Colonic mucosa (tissue), 4 donors: ENCODE data around the gene ZMYND8. TPM values are rescaled to one million over a fixed set of nuclear protein-coding genes. Genes with fewer than 3 reads are reported as not detected.

Source experiments
- DNase-seq: peaks from one replicate; pipeline ENCODE4 v3.0.0-alpha.2; 2020
- H3K27ac ChIP-seq: fragments of 200-600 bp; one replicate; pipeline ENCODE4 v1.8.0; 2021
- H3K27me3 ChIP-seq: fragments of 200-600 bp; one replicate; pipeline ENCODE4 v1.8.0; 2021
- H3K36me3 ChIP-seq: fragments of 200-600 bp; one replicate; pipeline ENCODE4 v1.8.0; 2021
- H3K4me1 ChIP-seq: fragments of 200-600 bp; one replicate; pipeline ENCODE4 v1.8.0; 2021; ENCODE audit warnings: mild to moderate bottlenecking
- H3K4me3 ChIP-seq: fragments of 200-600 bp; one replicate; pipeline ENCODE4 v1.8.0; 2021
- H3K9ac ChIP-seq, 2 donors: one replicate each; pipeline ENCODE4 v1.7.0; 2013; ENCODE audit warnings: control low read depth in 2 of 2, low read depth in 2 of 2, low read length in 2 of 2
- H3K9me3 ChIP-seq: fragments of 200-600 bp; one replicate; pipeline ENCODE4 v1.8.0; 2021
- CTCF ChIP-seq: fragments of 200-600 bp; IDR thresholded peaks from one replicate; pipeline ENCODE4 v1.8.0; 2022; ENCODE audit warnings: antibody characterized with exemption, mild to moderate bottlenecking
- intact Hi-C: fragments of 100-400 bp; cut with DNase I; formaldehyde crosslinking; loops from one replicate; pipeline ENCODE4 v1.14.1; 2022
- total RNA-seq, 2 donors: library from RNA; stranded (reverse); fragmentation: NEBNext Ultra II Directional in 1 of 2; extraction: Animal tissue kit (Norgen Biotek cat#: 25700) in 1 of 2; gene quantifications; one replicate each; pipeline ENCODE4 v1.2.1, GENCODE V29; 2021
- donor health status: healthy.
- donor health status: DM: no; HTN: no; CAD: no.
- donor health status: DM: no; HTN: no; CAD: no.

Gene ZMYND8
- total RNA-seq, 2 donors from 2014 or later: 45.4 to 53.1 TPM

- no peaks in the 10 kb centered on the region for H3K27me3 ChIP-seq
- H3K4me3 ChIP-seq: no peak overlapping the region
- H3K27ac ChIP-seq: peak overlapping the region; percentile 99
- no peaks in the 10 kb centered on the region for H3K9me3 ChIP-seq
- no peak for DNase-seq
- peaks cover 46% of the 10 kb centered on the region for H3K4me1 ChIP-seq
- TF ChIP-seq CTCF: no peak
- H3K36me3 ChIP-seq: no peaks in the 10 kb centered on the region
- intact Hi-C loops: loop anchor here (2.0 kb wide), 1 partner anchor 43 kb away; no protein-coding TSS in a partner anchor
- H3K9ac ChIP-seq: peak overlapping the region; percentile 59 to 98
Measured at GRCh38 chr20:47359530-47360296, 3.2 kb upstream of the ZMYND8 start.

DNA sequence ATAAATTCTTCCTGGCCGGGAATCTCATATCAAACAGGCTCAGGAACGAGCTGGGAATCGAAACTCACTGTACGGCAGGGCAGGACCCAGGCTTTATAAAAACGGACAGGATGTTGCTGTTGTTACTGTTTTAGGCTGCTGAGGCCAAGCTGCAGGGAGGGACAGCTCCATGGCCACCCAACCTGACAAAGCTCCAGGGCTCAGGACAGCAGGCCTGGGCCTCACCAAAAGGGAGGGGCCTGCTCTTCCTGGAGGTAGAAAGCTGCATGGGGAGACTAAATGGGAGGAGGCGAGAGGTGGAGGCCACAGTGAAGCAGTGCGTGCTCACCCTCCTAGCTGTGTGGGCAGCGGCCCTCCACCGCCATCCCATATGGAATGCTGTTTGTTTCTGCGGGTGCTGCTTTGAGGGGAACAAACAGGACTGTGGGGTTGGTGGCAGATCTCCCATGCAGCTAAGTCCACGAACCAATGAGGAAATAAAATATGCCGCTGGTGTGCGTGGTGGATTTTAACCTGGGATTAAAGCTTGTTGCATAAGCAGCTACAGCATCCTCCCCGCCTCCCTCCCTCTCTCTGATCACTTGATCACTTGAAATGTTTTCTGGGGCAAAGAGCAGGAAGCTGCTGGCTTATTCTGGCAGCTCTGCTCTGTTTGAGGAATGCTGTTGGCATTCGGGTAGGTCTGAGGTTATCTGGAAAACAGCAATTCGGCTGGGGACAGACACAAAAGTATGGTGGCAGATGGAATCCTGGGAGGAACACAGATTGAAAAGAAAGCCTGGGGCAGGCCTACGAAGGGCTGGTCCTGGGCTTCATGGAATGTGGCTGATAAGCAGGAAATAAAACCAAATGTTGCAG is 2.4 kb upstream of the ZMYND8 start:
- no peak for TF ChIP-seq CTCF
- Histone ChIP-seq H3K27ac (peak overlapping the region; percentile 99), H3K36me3 (no peaks in the 10 kb centered on the region), H3K9ac (peak overlapping the region; percentile 58 to 98), H3K27me3 (no peaks in the 10 kb centered on the region), H3K9me3 (no peaks in the 10 kb centered on the region), H3K4me3 (no peak overlapping the region), H3K4me1 (peaks cover 48% of the 10 kb centered on the region)
- intact Hi-C loops: loop anchor here (2.0 kb wide), 1 partner anchor 42 kb away; no protein-coding TSS in a partner anchor
- peak; percentile 94 for DNase-seq

- peaks cover 51% of the 10 kb centered on the region for H3K4me1 ChIP-seq
- no peak for TF ChIP-seq CTCF
- no peaks in the 10 kb centered on the region for H3K27me3 ChIP-seq
- no peak for DNase-seq
- no peaks in the 10 kb centered on the region for H3K9me3 ChIP-seq
- H3K27ac ChIP-seq: peak overlapping the region; percentile 99
- H3K9ac ChIP-seq: peak overlapping the region; percentile 78 to 98
- H3K4me3 ChIP-seq: no peak overlapping the region
- intact Hi-C loops: loop anchor here (2.0 kb wide), 1 partner anchor 41 kb away; no protein-coding TSS in a partner anchor
- no peaks in the 10 kb centered on the region for H3K36me3 ChIP-seq
Measured at GRCh38 chr20:47358039-47358671, 1.7 kb upstream of the ZMYND8 start.

GRCh38 chr20:47357296-47358038 is 968 bp upstream of the ZMYND8 start:
- H3K27me3 ChIP-seq: no peaks in the 10 kb centered on the region
- H3K36me3 ChIP-seq: no peaks in the 10 kb centered on the region
- H3K9me3 ChIP-seq: no peaks in the 10 kb centered on the region
- DNase-seq: peak; percentile 95
- H3K4me3 ChIP-seq: no peak overlapping the region
- peak overlapping the region; percentile 78 to 98 for H3K9ac ChIP-seq
- no peak for TF ChIP-seq CTCF
- intact Hi-C loops: loop anchor here (2.0 kb wide), 1 partner anchor 41 kb away; no protein-coding TSS in a partner anchor
- peak overlapping the region; percentile 99 for H3K27ac ChIP-seq
- H3K4me1 ChIP-seq: peaks cover 54% of the 10 kb centered on the region

DNA sequence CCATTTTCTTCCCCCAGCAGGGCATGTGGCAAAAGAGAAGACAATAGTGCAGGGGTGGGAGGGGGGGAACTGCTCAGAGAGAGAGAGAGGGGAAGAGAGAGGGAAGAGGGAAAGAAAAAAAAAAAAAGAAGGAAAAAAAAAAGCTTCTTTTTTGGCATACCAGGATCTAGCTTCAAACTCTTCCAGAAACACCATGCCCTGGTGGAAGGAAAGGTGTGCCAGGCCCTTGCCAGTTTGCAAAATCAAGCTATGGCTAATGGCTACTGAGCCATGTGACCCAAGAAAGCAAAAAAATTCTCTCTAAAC is 326 bp downstream of the ZMYND8 start:
- intact Hi-C loops: no loop called here
- peak overlapping the region; percentile 13 to 98 for H3K9ac ChIP-seq

More for the DNA sequence above, 326 bp downstream of the ZMYND8 start:
- DNase-seq: no peak
- H3K9me3 ChIP-seq: no peaks in the 10 kb centered on the region
- H3K27ac ChIP-seq: peak overlapping the region; percentile 99
- H3K27me3 ChIP-seq: no peaks in the 10 kb centered on the region
- no peak for TF ChIP-seq CTCF
- H3K4me3 ChIP-seq: no peak overlapping the region
- H3K36me3 ChIP-seq: no peaks in the 10 kb centered on the region
- peaks cover 51% of the 10 kb centered on the region for H3K4me1 ChIP-seq
